HG03066 (cell line): ENCODE measurements around the gene SNTG2.

Experiments
- ATAC-seq: cut with Tn5 transposase; IDR thresholded peaks from one replicate; pipeline ENCODE4 v1.9.1; 2021; ENCODE audit warnings: low read depth; ENCODE audit not compliant: unreplicated experiment

SNTG2 gene

GRCh38 chr2:1041012-1041805, 90.6 kb downstream of the SNTG2 start:
- no peak for ATAC-seq

DNA sequence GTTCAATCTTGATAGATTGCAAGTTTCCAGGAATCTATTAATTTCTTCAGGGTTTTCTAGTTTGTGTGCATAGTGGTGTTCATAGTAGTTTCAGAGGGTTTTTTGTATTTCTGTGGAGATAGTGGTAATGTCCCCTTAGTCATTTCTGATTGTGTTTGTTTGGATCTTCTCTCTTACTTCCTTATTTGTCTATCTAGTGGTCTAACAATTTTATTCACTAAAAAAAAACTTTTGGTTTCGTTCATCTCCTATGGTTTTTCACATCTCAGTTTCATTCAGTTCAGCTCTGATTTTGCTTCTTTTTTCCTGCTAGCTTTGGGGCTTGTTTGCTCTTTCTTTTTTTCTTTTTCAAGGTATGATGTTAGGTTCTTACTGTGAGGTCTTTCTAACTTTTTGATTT, 94.5 kb downstream of the SNTG2 start:
- no peak for ATAC-seq

DNA sequence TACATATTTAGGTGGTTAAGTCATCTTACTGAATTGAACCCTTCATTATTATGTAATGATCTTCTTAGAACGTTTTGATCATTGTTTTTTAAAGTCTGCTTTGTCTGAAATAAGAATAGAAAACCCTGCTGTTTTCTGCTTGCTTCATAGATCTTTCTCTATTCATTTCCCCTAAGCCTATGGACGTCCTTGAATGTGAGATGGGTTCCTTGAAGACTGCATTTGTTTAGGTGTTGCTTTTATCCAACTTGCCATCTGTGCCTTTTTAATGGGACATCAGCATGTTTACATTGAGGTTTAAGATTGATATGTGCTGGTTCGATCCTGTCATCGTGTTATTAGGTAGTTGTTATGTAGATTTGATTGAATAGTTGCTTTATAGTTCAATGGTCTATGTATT, 95.4 kb downstream of the SNTG2 start:
- no peak for ATAC-seq

- no peak for ATAC-seq
Measured at GRCh38 chr2:1047485-1047884, 96.8 kb downstream of the SNTG2 start.

DNA sequence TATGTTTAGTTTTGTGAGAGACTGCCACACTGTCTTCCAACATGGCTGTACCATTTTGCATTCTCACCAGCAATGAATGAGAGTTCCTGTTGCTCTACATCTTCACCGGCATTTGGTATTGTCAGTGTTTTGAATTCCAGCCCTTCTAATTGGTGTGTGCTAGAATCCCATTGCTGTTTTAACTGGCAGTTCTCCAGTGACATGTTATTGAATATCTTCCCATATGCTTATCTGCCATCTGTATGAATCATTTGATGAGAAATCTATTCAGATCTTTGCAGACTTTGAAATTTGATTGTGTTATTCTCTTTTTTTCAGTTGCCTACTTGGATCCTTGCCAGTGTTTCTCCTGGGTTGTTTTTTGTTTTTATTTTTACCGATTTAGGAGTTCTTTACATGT, 99.0 kb downstream of the SNTG2 start:
- no peak for ATAC-seq

- ATAC-seq, result no peak
Measured at GRCh38 chr2:1051075-1051474, 100.4 kb downstream of the SNTG2 start.

DNA sequence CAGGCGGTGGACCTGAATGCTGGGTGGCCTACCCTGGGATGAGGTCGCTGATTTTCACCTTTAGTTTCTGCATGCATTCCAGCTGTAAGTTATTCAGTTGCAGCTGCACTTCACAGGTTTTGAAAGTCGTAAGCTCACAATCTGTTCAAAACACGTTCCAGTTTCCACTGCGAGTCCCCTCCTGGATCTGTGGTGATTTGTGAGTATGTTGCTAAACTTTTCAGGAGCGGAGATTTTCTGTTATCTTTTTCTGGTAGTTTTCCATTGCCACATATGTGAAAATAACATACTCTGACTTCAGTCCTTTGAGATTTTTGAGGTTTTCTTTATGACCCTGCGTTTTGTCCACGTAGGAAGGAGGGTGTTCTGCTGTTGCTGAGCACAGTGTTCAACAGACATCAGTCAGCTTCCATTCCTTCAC, 102.1 kb downstream of the SNTG2 start:
- no peak for ATAC-seq

- no peak for ATAC-seq
Measured at GRCh38 chr2:1053786-1054185, 103.1 kb downstream of the SNTG2 start.

GRCh38 chr2:1054399-1054798, 103.8 kb downstream of the SNTG2 start:
- ATAC-seq, result no peak

GRCh38 chr2:1055014-1055595, 104.5 kb downstream of the SNTG2 start:
- ATAC-seq, result no peak

DNA sequence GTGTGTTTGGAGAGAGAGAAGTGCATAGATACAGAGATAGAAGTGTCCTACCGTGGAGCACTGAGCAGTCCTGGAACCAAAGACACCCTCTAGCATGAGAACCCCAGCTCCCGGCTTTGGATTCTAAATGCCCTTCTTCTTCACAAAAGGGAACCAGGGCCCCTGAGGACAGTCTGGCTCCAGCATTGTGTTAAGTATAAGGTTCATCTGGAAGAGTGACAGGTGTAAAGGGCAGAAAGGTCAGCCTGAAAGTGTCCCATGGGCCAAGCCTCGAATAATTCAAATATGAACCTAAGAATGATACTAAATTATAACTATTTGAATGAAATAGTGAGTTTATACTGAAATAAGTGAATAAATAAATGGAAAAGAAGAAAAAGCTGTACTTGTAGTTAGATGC, 109.7 kb downstream of the SNTG2 start:
- no peak for ATAC-seq

- ATAC-seq, result no peak
Measured at GRCh38 chr2:1060987-1061386, 110.3 kb downstream of the SNTG2 start.

DNA sequence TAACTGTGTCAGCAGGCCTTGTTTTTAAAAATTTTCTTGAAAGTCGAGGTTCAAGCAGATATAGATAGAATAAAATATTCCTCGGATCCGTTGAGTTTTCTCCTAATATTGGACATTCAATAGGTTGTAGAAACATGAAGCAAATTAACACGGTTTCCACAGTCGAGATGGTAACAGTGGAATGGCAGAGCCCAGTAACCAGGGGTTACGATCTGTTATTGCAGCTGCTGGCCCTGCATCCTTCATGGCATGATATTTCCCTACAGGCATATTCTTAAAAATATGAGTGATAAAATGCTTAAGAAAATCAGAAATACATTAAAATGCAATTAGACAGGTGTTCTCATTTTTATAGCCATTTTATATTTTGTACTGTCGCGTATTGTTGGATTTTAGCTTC, 117.6 kb downstream of the SNTG2 start:
- no peak for ATAC-seq

DNA sequence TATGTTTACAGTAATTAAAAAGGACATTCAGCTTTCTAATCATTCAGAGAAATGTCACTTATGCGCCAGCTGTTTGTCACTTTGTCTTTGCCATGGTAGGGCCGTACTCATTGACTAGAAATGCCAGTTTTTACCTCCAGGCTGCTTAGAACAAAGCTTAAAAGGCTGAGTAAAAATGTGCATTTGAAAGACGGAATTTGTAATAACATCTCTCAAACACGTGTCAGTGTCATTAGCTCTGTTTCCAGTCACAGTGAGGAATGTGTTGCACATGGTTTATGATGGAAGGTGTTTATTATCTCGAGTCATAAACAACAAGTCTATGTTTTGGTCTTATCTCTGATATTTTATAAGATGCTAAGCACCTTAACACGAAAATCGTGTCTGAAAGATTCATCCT, 118.2 kb downstream of the SNTG2 start:
- no peak for ATAC-seq

DNA sequence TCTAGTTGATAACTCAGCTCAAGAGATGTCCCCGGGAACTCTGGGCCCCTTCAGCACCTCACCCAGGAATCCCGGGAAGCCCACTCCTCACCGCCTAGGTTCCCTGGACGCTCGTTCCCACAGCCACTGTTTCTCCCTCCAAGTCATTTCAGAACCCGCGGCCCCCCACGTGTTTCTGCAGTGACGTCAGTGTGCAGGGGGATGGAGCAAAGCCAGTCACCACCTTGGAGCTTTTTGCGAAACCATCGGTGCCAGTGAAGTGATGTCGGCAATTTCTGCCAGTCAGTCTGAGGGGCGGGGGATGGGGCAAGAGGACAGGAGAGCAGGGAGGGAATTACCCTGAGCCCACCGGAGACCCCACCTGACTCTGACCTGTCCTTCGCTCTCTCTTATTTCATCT, 119.2 kb downstream of the SNTG2 start:
- no peak for ATAC-seq

DNA sequence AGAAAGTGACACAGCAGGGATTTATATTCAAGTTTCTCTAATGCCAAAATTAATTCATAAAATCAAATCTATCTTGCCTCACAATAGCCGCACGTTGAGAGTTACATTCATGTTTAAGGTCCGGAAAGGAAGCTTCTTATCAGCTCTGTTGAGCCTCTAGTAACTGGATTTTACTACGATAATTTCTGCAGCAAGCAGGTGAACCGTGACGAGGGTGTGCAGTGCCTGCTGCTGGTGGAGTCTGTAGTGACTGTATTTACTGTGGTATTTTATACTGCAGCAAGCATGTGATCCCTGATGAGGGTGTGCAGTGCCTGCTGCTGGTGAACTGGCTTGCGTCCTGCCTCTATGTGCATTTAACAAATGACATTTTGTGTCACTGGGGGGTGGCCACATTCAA, 120.0 kb downstream of the SNTG2 start:
- ATAC-seq, result no peak

DNA sequence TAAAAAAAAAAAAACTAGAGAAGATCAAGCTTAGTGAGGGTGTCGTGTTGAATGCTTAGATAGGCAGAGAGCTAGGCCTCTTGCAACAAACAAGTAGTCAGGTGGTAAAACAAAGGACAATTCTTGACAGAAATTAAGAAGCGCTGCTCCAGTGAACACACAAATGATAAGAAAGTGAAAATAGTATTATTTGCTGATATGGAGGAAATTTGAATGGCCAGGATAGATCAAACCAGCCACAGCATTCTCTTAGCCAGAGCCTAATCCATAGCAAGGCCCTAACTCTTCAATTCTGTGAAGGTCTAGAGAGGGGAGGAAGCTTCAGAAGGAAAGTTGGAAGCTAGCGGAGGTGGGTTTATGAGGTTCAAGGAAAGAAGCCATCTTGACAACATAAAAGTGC, 121.0 kb downstream of the SNTG2 start:
- ATAC-seq, result no peak

DNA sequence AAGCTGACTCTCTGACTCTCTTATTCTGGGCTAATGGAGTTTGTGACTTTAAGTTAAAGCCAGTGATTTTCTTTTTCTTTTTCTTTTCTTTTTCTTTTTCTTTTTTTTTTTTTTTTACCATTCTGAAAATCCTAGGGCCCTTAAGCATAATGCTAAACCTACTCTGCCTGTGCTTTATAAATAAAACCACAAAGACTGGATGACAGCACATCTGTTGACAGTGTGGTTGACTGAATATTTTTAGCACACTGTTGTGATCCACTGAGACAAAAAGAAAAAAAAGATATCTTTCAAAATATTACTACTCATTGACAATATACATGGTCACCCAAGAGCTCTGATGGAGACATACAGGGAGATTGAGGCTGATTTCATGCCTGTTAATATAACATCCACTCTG, 121.6 kb downstream of the SNTG2 start:
- no peak for ATAC-seq

GRCh38 chr2:1077911-1078310, 127.3 kb downstream of the SNTG2 start:
- no peak for ATAC-seq

DNA sequence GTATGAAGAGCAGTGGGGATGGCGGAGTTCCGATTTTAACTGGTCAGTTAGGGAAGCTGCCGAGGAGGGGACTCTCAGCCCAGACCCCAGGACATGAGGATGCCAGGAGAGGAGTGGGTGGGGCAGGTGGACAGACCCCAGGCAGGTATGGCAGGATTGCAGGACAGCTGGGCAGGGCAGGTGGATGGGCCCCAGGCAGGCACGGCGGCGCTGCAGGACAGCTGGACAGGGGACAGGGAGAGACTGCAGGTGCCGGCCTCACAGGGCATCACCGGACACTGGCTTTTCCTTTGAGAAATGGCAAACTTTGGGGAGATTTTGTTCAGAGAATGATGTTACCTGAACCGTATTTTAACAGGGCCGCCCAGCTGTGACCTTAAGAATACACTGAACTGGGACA, 127.7 kb downstream of the SNTG2 start:
- ATAC-seq, result no peak

DNA sequence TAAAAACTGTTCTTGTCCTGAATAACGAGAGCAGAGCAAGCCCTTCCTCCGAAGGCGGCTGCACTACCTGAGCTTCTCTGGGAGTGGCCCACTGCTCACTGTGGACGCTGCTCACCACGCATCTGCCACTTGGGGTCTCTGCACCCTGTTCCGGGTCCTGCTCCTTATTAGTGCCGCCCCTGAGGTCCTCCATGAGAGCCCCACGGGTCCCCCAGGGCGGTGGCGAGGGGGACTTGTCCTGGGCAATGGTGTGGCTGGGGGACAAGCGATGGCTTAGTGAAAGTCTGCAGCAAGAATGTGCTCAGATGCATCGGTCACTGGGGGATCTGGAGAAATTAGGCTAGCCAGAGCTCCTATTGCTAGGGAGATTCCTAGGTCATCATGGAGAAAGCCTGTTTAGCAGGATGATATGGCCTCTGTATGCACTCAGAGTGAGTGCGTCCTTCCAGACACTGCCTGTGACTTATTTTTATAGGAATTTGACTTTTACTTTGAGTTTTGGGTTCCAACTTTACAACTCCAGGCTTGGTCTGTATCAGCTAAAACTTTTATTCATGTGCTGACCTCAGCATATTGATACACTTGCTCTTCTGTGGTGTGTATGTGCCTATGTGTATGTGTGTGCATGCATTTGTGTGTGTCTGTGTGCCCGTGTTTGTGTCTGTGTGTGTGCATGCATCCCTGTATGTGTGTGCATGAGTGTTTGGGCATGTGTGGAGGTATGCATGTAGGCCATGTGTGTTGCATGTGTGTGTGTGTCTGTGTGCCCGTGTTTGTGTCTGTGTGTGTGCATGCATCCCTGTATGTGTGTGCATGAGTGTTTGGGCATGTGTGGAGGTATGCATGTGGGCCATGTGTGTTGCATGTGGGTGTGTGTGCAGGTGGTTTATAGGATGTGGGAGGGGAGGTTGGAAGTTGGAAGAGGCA, 129.5 kb downstream of the SNTG2 start:
- ATAC-seq, result no peak
